Liver (tissue), 9 donors: ENCODE data around the gene CCT5. TPM values are rescaled to one million over a fixed set of nuclear protein-coding genes. Genes with fewer than 3 reads are reported as not detected.

Experiments
- DNase-seq: peaks from one replicate; pipeline ENCODE4 v3.0.0-alpha.2; 2017; ENCODE audit warnings: low spot score
- H3K27ac ChIP-seq, 2 donors: one replicate each; pipeline ENCODE4 v1.7.0; 2013; ENCODE audit warnings: inconsistent platforms in 2 of 2, low read length in 2 of 2, control low read depth in 1 of 2, low read depth in 1 of 2, mild to moderate bottlenecking in 1 of 2
- H3K27me3 ChIP-seq, 4 donors: one replicate each; pipeline versions ENCODE4 v1.6.1 to v1.7.0; 2013; ENCODE audit warnings: low read length in 3 of 4, inconsistent platforms in 1 of 4, mild to moderate bottlenecking in 1 of 4, moderate library complexity in 1 of 4; ENCODE audit not compliant: control insufficient read depth in 4 of 4, insufficient read depth in 4 of 4
- H3K36me3 ChIP-seq, 4 donors: one replicate each; pipeline versions ENCODE4 v1.6.1 to v1.7.0; 2013; ENCODE audit warnings: low read length in 3 of 4, mild to moderate bottlenecking in 3 of 4, low read depth in 1 of 4, moderate library complexity in 1 of 4; ENCODE audit not compliant: control insufficient read depth in 4 of 4, insufficient read depth in 3 of 4
- H3K4me1 ChIP-seq, 4 donors: one replicate each; pipeline versions ENCODE4 v1.6.1 to v1.7.0; 2013; ENCODE audit warnings: low read length in 3 of 4, mild to moderate bottlenecking in 3 of 4, moderate library complexity in 1 of 4; ENCODE audit not compliant: control insufficient read depth in 4 of 4, insufficient read depth in 4 of 4
- H3K4me3 ChIP-seq, 3 donors: one replicate each; pipeline versions ENCODE4 v1.6.1 to v1.7.0; 2013; ENCODE audit warnings: low read length in 3 of 3, control low read depth in 1 of 3, low read depth in 1 of 3, mild to moderate bottlenecking in 1 of 3
- H3K9ac ChIP-seq, 2 donors: one replicate each; pipeline ENCODE4 v1.7.0; 2013; ENCODE audit warnings: low read length in 2 of 2, mild to moderate bottlenecking in 2 of 2, moderate library complexity in 2 of 2, control low read depth in 1 of 2, low read depth in 1 of 2
- H3K9me3 ChIP-seq, 4 donors: one replicate each; pipeline versions ENCODE4 v1.6.1 to v1.7.0; 2013; ENCODE audit warnings: low read length in 3 of 4; ENCODE audit not compliant: control insufficient read depth in 4 of 4
- ATF3 ChIP-seq: IDR thresholded peaks from 2 replicates; pipeline ENCODE4 v1.6.1; 2016; ENCODE audit warnings: antibody characterized with exemption
- CTCF ChIP-seq: fragments of 150-350 bp; IDR thresholded peaks from 2 replicates; pipeline ENCODE4 v1.5.1; 2017; ENCODE audit warnings: improper control_type of control experiment, low read depth, low read length; ENCODE audit not compliant: missing input control
- EGR1 ChIP-seq, 2 donors: IDR thresholded peaks; 2 replicates each; pipeline ENCODE4 v1.6.1; 2016 to 2018; ENCODE audit warnings: antibody characterized with exemption in 2 of 2, low read depth in 2 of 2
- HNF4G ChIP-seq: IDR thresholded peaks from 2 replicates; pipeline ENCODE4 v1.6.1; 2016; ENCODE audit warnings: antibody characterized with exemption
- MAX ChIP-seq: IDR thresholded peaks from 2 replicates; pipeline ENCODE4 v1.6.1; 2016; ENCODE audit warnings: antibody characterized with exemption
- NR2F2 ChIP-seq: IDR thresholded peaks from 2 replicates; pipeline ENCODE4 v1.6.1; 2016; ENCODE audit warnings: antibody characterized with exemption
- RAD21 ChIP-seq, 2 donors: IDR thresholded peaks; 2 replicates each; pipeline ENCODE4 v1.6.1; 2016; ENCODE audit warnings: antibody characterized with exemption in 2 of 2, mild to moderate bottlenecking in 2 of 2
- RXRA ChIP-seq, 2 donors: IDR thresholded peaks; 2 replicates each; pipeline ENCODE4 v1.6.1; 2017 to 2018; ENCODE audit warnings: antibody characterized with exemption in 2 of 2, mild to moderate bottlenecking in 1 of 2
- SP1 ChIP-seq: IDR thresholded peaks from 2 replicates; pipeline ENCODE4 v1.6.1; 2018; ENCODE audit warnings: antibody characterized with exemption, mild to moderate bottlenecking
- TAF1 ChIP-seq: conservative IDR thresholded peaks from 2 replicates; pipeline ENCODE4 v1.6.1; 2016; ENCODE audit warnings: antibody characterized with exemption, mild to moderate bottlenecking
- ZBTB33 ChIP-seq: IDR thresholded peaks from 2 replicates; pipeline ENCODE4 v1.6.1; 2016; ENCODE audit warnings: antibody characterized with exemption
- WGBS: extraction: QIAGEN DNeasy Blood & Tissue Kit; methylation state at CpG from one replicate; pipeline ENCODE4 v1.1.7; 2013; 5-methylcytosine and 5-hydroxymethylcytosine counted together
- polyA plus RNA-seq, 2 donors: library from polyadenylated mRNA; stranded (reverse) in 1 of 2; unstranded in 1 of 2; fragments of 200-250 nt in 1 of 2; fragments of >200 nt in 1 of 2; fragmentation: Nextera tagmentation in 1 of 2; extraction: Ambion mirVana in 1 of 2; gene quantifications; one replicate each; pipeline versions ENCODE4 v1.2.1 to v1.2.3, GENCODE V29; 2013 to 2015
- total RNA-seq, 2 donors: library from RNA; depleted of rRNA; stranded (reverse); fragments of >200 nt; gene quantifications; one replicate each; pipeline ENCODE4 v1.2.3, GENCODE V29; 2014
- donor health status: healthy.
- donor health status: healthy.
- donor health status: healthy.
- donor health status: healthy.
- donor health status: healthy.

CCT5 gene
- total and polyA plus RNA-seq, 4 donors, result 68.4 to 157 (median 105) TPM

- peaks cover 1 to 33% (median 25%) of the 10 kb centered on the region in 4 donors for H3K4me1 ChIP-seq
- H3K9me3 ChIP-seq, result no peaks in the 10 kb centered on the region
- TF ChIP-seq EGR1 (IDR thresholded peaks at IDR 0.05; ENCODE audit: low read depth in 2 of 2) (no peak), RAD21 (IDR thresholded peaks at IDR 0.05) (no peak), SP1 (no peak), MAX (no peak), HNF4G (no peak), ATF3 (no peak), CTCF (no peak), ZBTB33 (no peak), RXRA (IDR thresholded peaks at IDR 0.05) (no peak)
- no peak overlapping the region for H3K9ac ChIP-seq
- no peak overlapping the region for H3K4me3 ChIP-seq
- H3K27ac ChIP-seq, result no peak overlapping the region
- WGBS, result 84% methylated on average over 6 of the region's 6 CpGs
- no peak for DNase-seq
- peaks cover 0 to 16% (median 14%) of the 10 kb centered on the region in 4 donors for H3K36me3 ChIP-seq
- no peaks in the 10 kb centered on the region for H3K27me3 ChIP-seq
These were observed 36.2 kb downstream of the CCT5 start for GRCh38 chr5:10286162-10286861.

- H3K36me3 ChIP-seq, result peaks cover 0 to 13% (median 11%) of the 10 kb centered on the region in 4 donors
- H3K4me3 ChIP-seq, result no peak overlapping the region
- H3K9me3 ChIP-seq, result no peaks in the 10 kb centered on the region
- no peak for DNase-seq
- TF ChIP-seq MAX (no peak), RXRA (IDR thresholded peaks at IDR 0.05) (no peak), ATF3 (no peak), HNF4G (no peak), TAF1 (no peak), RAD21 (IDR thresholded peaks at IDR 0.05) (no peak), NR2F2 (no peak)
- H3K27me3 ChIP-seq, result no peaks in the 10 kb centered on the region
- H3K27ac ChIP-seq, result no peak overlapping the region
- no peak overlapping the region for H3K9ac ChIP-seq
- 94% methylated on average over 7 of the region's 7 CpGs for WGBS
- peaks cover 1 to 33% (median 25%) of the 10 kb centered on the region in 4 donors for H3K4me1 ChIP-seq
These were observed 36.8 kb downstream of the CCT5 start for GRCh38 chr5:10286862-10287227.
